A549 (cell line): Measurements from ENCODE around the gene FGFR2. TPM values are rescaled to one million over a fixed set of nuclear protein-coding genes. Genes with fewer than 3 reads are reported as not detected.

Source experiments
- ATAC-seq, 2 experiments: fragments of 200-7000 bp in 1 of 2; fragments of >200 bp in 1 of 2; cut with Nextera tagmentation in 1 of 2; cut with Tn5 transposase in 1 of 2; 3 replicates each; pipeline versions ENCODE4 v1.8.0 to v1.9.1; 2018 to 2020; ENCODE audit warnings: mild to moderate bottlenecking in 1 of 2, moderate library complexity in 1 of 2
- CTCF ChIA-PET: fragments of 300-600 bp; sonication (Branson Sonifier 250); formaldehyde crosslinking; extraction: SDS; loops from one replicate; lab custom pipeline; 2021; ENCODE audit warnings: antibody characterized with exemption, inconsistent platforms; lab: Yijun Ruan, JAX
- POLR2A ChIA-PET: fragments of 350-600 bp; formaldehyde crosslinking; extraction: SDS; loops from one replicate; lab custom pipeline; 2021; ENCODE audit warnings: antibody characterized with exemption, inconsistent platforms; lab: Yijun Ruan, JAX
- DNase-seq, 2 experiments: peaks; one replicate each; pipeline versions ENCODE4 v3.0.0 to v3.0.0-alpha.2; 2011 to 2016; ENCODE audit warnings: low read depth in 1 of 2, low spot score in 1 of 2
- FAIRE-seq: peaks from 2 replicates; lab custom pipeline; 2011; peaks lifted over from hg19 to GRCh38; lab: Jason Lieb, UNC
- H3K27ac ChIP-seq, 2 experiments: fragments of >200 bp; sonication (Bioruptor Twin); formaldehyde crosslinking; 3 replicates each; pipeline ENCODE4 v1.5.1; 2016 to 2017
- H3K4me1 ChIP-seq: fragments of >200 bp; sonication (Bioruptor Twin); formaldehyde crosslinking; 3 replicates; pipeline ENCODE4 v1.6.1; 2016
- H3K4me2 ChIP-seq: fragments of >200 bp; sonication (Bioruptor Twin); formaldehyde crosslinking; 3 replicates; pipeline ENCODE4 v1.6.1; 2016
- H3K4me3 ChIP-seq: fragments of >200 bp; sonication (Bioruptor Twin); formaldehyde crosslinking; 3 replicates; pipeline ENCODE4 v1.5.1; 2016
- H3K9me3 ChIP-seq: fragments of >200 bp; sonication (Bioruptor Twin); formaldehyde crosslinking; 3 replicates; pipeline ENCODE4 v1.6.1; 2016
- CEBPB ChIP-seq, 2 experiments: fragments of >200 bp in 1 of 2; sonication (Bioruptor Twin) in 1 of 2; formaldehyde crosslinking in 1 of 2; IDR thresholded peaks; 2 replicates each; pipeline ENCODE4 v1.6.1; 2012 to 2016
- CHD4 ChIP-seq: fragments of 200-600 bp; sonication (generic); IDR thresholded peaks from 2 replicates; pipeline ENCODE4 v1.6.1; 2016; ENCODE audit warnings: antibody characterized with exemption, mild to moderate bottlenecking, borderline replicate concordance
- EP300 ChIP-seq, 2 experiments: fragments of >200 bp; sonication (Bioruptor Twin); formaldehyde crosslinking; IDR thresholded peaks; 2 replicates in 1 of 2; 3 replicates in 1 of 2; pipeline ENCODE4 v1.6.1; 2016 to 2017
- ESRRA ChIP-seq: fragments of 150-350 bp; IDR thresholded peaks from 2 replicates; pipeline ENCODE4 v1.6.1; 2014; ENCODE audit warnings: mild to moderate bottlenecking, low read length, borderline replicate concordance
- FOSB ChIP-seq: fragments of 250-450 bp; sonication (Bioruptor Pico); IDR thresholded peaks from 2 replicates; pipeline ENCODE4 v1.5.0; 2020; ENCODE audit warnings: mild to moderate bottlenecking, moderate library complexity
- HDAC2 ChIP-seq: fragments of 200-600 bp; sonication (generic); IDR thresholded peaks from 2 replicates; pipeline ENCODE4 v1.6.1; 2016
- HOXA7 ChIP-seq: fragments of 250-450 bp; sonication (Bioruptor Pico); IDR thresholded peaks from 2 replicates; pipeline ENCODE4 v1.5.0; 2020; ENCODE audit warnings: mild to moderate bottlenecking, moderate library complexity
- HOXB13 ChIP-seq: fragments of 250-450 bp; sonication (Bioruptor Pico); IDR thresholded peaks from 2 replicates; pipeline ENCODE4 v1.5.0; 2020; ENCODE audit warnings: low read depth, mild to moderate bottlenecking, moderate library complexity
- JUN ChIP-seq, 2 experiments: fragments of >200 bp; sonication (Bioruptor Twin); formaldehyde crosslinking; IDR thresholded peaks; 2 replicates in 1 of 2; 3 replicates in 1 of 2; pipeline ENCODE4 v1.6.1; 2016 to 2017
- JUNB ChIP-seq: fragments of >200 bp; sonication (Bioruptor Twin); formaldehyde crosslinking; IDR thresholded peaks from 2 replicates; pipeline ENCODE4 v1.6.1; 2016
- KDM1A ChIP-seq: fragments of 200-600 bp; sonication (generic); IDR thresholded peaks from 2 replicates; pipeline ENCODE4 v1.6.1; 2016; ENCODE audit warnings: low read depth, mild to moderate bottlenecking
- KDM5A ChIP-seq: fragments of 200-600 bp; sonication (generic); IDR thresholded peaks from 2 replicates; pipeline ENCODE4 v1.6.1; 2016; ENCODE audit warnings: antibody characterized with exemption, mild to moderate bottlenecking
- MAZ ChIP-seq: fragments of 150-350 bp; IDR thresholded peaks from 2 replicates; pipeline ENCODE4 v1.6.1; 2014; ENCODE audit warnings: antibody characterized with exemption, low read depth, low read length, borderline replicate concordance
- NFE2L2 ChIP-seq: fragments of 150-350 bp; conservative IDR thresholded peaks from 2 replicates; pipeline ENCODE4 v1.6.1; 2014; ENCODE audit warnings: low read length
- NPAS2 ChIP-seq: fragments of 250-450 bp; sonication (Bioruptor Pico); IDR thresholded peaks from 2 replicates; pipeline ENCODE4 v1.8.0; 2022; ENCODE audit warnings: mild to moderate bottlenecking, moderate library complexity, borderline replicate concordance
- PHF8 ChIP-seq: fragments of 200-600 bp; sonication (generic); IDR thresholded peaks from 2 replicates; pipeline ENCODE4 v1.6.1; 2016; ENCODE audit warnings: low read depth, mild to moderate bottlenecking, antibody characterized with exemption, moderate library complexity, borderline replicate concordance
- POLR2A ChIP-seq: IDR thresholded peaks from 2 replicates; pipeline ENCODE4 v1.6.1; 2012; ENCODE audit warnings: mild to moderate bottlenecking, low read length
- POLR2AphosphoS2 ChIP-seq: conservative IDR thresholded peaks from 2 replicates; pipeline ENCODE4 v1.6.1; 2012; ENCODE audit warnings: low read length, improper control_type of control experiment, inconsistent platforms
- RAD21 ChIP-seq, 2 experiments: fragments of >200 bp in 1 of 2; sonication (Bioruptor Twin) in 1 of 2; formaldehyde crosslinking in 1 of 2; IDR thresholded peaks in 1 of 2; conservative IDR thresholded peaks in 1 of 2; 2 replicates in 1 of 2; 3 replicates in 1 of 2; pipeline ENCODE4 v1.6.1; 2012 to 2018; ENCODE audit warnings: inconsistent platforms in 1 of 2
- RFX5 ChIP-seq: fragments of 450-650 bp; IDR thresholded peaks from 2 replicates; pipeline ENCODE4 v1.7.1; 2014; ENCODE audit warnings: antibody characterized with exemption, mild to moderate bottlenecking, moderate library complexity
- RNF2 ChIP-seq: fragments of 200-600 bp; sonication (generic); IDR thresholded peaks from 2 replicates; pipeline ENCODE4 v1.6.1; 2016; ENCODE audit warnings: low read depth, mild to moderate bottlenecking, antibody characterized with exemption, moderate library complexity, borderline replicate concordance
- TP53 ChIP-seq: fragments of 250-450 bp; sonication (Bioruptor Pico); IDR thresholded peaks from 2 replicates; pipeline ENCODE4 v1.5.0; 2021; ENCODE audit warnings: mild to moderate bottlenecking, moderate library complexity
- ZC3H11A ChIP-seq: fragments of 450-650 bp; IDR thresholded peaks from 2 replicates; pipeline ENCODE4 v1.6.1; 2014; ENCODE audit warnings: antibody characterized with exemption, mild to moderate bottlenecking
- WGBS: methylation state at CpG from one replicate; pipeline ENCODE4 v1.1.6; 2017; ENCODE audit errors: missing lambda C conversion rate; 5-methylcytosine and 5-hydroxymethylcytosine counted together
- polyA plus RNA-seq, 4 experiments: library from polyadenylated mRNA; depleted of rRNA in 3 of 4; stranded (reverse); fragments of >200 nt; fragmentation: RNase III in 1 of 4; extraction: RNeasy Plus Mini Kit Qiagen cat#74134 plus additional on column Dnase treatment in 1 of 4; gene quantifications; 2 replicates in 3 of 4; 3 replicates in 1 of 4; pipeline ENCODE4 v1.2.3, GENCODE V29; 2011 to 2017
- TF ChIP-seq, protein P1 (sequence below): fragments of 250-450 bp; sonication (Bioruptor Pico); IDR thresholded peaks from 2 replicates; pipeline ENCODE4 v1.5.0; 2021; ENCODE audit warnings: mild to moderate bottlenecking, moderate library complexity, borderline replicate concordance
- TF ChIP-seq, protein P2 (sequence below): fragments of 450-650 bp; IDR thresholded peaks from 2 replicates; pipeline ENCODE4 v1.6.1; 2014; ENCODE audit warnings: antibody characterized with exemption
- TF ChIP-seq, protein P3 (sequence below): fragments of >200 bp; sonication (Bioruptor Twin); formaldehyde crosslinking; IDR thresholded peaks from 3 replicates; pipeline ENCODE4 v1.6.1; 2016

FGFR2 gene
- polyA plus RNA-seq, 2 of the 4 experiments (the other 2 are of a cell fraction): 0.16 to 0.22 TPM

DNA sequence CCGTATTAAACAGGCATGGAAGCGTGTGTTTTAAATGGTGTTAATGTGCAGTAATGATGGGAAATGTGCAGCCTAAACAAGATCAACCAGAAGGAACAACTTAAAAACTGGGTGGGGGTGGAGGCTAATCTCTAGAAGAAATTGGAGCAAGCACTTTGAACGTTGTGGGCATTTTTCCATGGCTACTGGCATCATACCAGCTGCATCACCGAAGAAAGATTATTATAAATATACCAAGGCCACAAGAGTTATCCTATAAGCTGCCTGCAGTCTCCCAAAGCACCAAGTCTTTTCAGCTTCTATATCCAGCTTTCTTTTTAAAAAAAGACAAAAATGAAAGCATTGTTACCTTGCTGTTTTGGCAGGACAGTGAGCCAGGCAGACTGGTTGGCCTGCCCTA is 79.9 kb downstream of the FGFR2 start:
- WGBS: 29% methylated on average over 4 of the region's 4 CpGs
- Histone ChIP-seq H3K9me3 (no peaks in the 10 kb centered on the region), H3K27ac (no peak overlapping the region), H3K4me2 (no peak overlapping the region), H3K4me1 (no peaks in the 10 kb centered on the region), H3K4me3 (no peak overlapping the region)
- ATAC-seq (no peak), FAIRE-seq (no peak), DNase-seq (no peak)
- ChIA-PET POLR2A (no interaction called here), CTCF (no interaction called here)
- TF ChIP-seq, protein P1, sequence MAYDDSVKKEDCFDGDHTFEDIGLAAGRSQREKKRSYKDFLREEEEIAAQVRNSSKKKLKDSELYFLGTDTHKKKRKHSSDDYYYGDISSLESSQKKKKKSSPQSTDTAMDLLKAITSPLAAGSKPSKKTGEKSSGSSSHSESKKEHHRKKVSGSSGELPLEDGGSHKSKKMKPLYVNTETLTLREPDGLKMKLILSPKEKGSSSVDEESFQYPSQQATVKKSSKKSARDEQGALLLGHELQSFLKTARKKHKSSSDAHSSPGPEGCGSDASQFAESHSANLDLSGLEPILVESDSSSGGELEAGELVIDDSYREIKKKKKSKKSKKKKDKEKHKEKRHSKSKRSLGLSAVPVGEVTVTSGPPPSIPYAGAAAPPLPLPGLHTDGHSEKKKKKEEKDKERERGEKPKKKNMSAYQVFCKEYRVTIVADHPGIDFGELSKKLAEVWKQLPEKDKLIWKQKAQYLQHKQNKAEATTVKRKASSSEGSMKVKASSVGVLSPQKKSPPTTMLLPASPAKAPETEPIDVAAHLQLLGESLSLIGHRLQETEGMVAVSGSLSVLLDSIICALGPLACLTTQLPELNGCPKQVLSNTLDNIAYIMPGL: no peak
- TF ChIP-seq TP53 (CRISPR knock-in tag) (no peak), ZC3H11A (no peak), ESRRA (no peak), MAZ (no peak), POLR2AphosphoS2 (no peak), FOSB (no peak), HOXA7 (no peak), KDM5A (no peak), EP300 (IDR thresholded peaks at IDR 0.05) (no peak), NFE2L2 (no peak), RAD21 (conservative IDR thresholded peaks at IDR 0.05 in 1 of 2, IDR thresholded peaks at IDR 0.05 in 1 of 2) (no peak), POLR2A (no peak)
- TF ChIP-seq, protein P2, sequence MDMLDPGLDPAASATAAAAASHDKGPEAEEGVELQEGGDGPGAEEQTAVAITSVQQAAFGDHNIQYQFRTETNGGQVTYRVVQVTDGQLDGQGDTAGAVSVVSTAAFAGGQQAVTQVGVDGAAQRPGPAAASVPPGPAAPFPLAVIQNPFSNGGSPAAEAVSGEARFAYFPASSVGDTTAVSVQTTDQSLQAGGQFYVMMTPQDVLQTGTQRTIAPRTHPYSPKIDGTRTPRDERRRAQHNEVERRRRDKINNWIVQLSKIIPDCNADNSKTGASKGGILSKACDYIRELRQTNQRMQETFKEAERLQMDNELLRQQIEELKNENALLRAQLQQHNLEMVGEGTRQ: no peak

DNA sequence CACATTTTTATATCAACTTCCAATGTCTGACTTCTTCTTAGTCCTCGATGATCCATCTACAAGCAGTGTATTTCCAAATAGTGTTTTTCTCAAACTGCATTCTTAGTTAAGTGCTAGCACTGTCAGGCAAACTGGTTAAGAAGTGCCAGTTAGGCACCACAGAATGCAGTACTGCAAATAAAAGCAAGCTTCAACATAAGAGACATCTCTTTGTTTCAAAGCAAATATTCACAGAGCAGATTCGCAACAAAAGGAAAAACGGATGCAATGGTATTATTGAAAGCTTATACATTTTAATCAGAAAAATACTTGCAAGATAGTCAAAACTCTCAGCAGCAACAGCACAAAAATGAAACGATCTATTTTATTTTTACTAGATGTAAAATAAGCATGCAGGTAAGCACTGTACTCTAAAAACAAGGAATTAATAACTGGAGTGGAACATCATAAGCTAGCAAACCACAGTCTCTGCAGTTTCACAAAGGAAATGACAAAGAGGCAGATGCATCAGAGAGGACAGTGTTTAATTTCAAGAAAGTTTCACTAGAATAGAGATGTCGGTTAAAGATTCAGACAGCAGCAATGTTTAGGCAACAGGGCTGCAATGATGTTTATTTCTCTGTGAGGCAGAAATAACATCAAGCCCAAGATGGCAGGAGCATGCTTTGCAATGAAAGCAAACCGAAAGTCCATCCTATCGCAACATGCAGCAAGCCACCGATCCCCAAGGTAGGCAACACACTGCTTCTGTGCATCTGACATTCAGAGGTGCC is 82.0 kb downstream of the FGFR2 start:
- no peak overlapping the region for H3K4me3 ChIP-seq
- TF ChIP-seq PHF8 (no peak), HDAC2 (no peak), RAD21 (conservative IDR thresholded peaks at IDR 0.05 in 1 of 2, IDR thresholded peaks at IDR 0.05 in 1 of 2) (no peak), KDM5A (no peak), CEBPB (IDR thresholded peaks at IDR 0.05) (no peak), RNF2 (no peak), RFX5 (no peak), EP300 (IDR thresholded peaks at IDR 0.05) (no peak), JUNB (no peak), NFE2L2 (no peak), HOXB13 (no peak), CHD4 (no peak), KDM1A (no peak), NPAS2 (CRISPR knock-in tag) (no peak), FOSB (no peak), JUN (IDR thresholded peaks at IDR 0.05) (no peak)
- TF ChIP-seq, protein P3, sequence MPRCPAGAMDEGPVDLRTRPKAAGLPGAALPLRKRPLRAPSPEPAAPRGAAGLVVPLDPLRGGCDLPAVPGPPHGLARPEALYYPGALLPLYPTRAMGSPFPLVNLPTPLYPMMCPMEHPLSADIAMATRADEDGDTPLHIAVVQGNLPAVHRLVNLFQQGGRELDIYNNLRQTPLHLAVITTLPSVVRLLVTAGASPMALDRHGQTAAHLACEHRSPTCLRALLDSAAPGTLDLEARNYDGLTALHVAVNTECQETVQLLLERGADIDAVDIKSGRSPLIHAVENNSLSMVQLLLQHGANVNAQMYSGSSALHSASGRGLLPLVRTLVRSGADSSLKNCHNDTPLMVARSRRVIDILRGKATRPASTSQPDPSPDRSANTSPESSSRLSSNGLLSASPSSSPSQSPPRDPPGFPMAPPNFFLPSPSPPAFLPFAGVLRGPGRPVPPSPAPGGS: no peak
- TF ChIP-seq, protein P2: no peak
- no peak overlapping the region for H3K27ac ChIP-seq
- H3K4me1 ChIP-seq: no peaks in the 10 kb centered on the region
- no peaks in the 10 kb centered on the region for H3K9me3 ChIP-seq
- 36% methylated on average over 8 of the region's 8 CpGs for WGBS
- no peak overlapping the region for H3K4me2 ChIP-seq
- FAIRE-seq (no peak), DNase-seq (no peak), ATAC-seq (no peak)
- CTCF ChIA-PET: no interaction called here
- POLR2A ChIA-PET: no interaction called here
